GM19397 (cell line): ENCODE data around the gene MIOS.
A peak's percentile ranks its signal among the peaks of the same experiment; 100 is the strongest.
"Not testable (repeated sequence)": the region's sequence is repeated elsewhere in the genome, so short reads cannot be mapped to it uniquely, and the experiment has no call there.

Experiments used
- ATAC-seq: cut with Tn5 transposase; IDR thresholded peaks from one replicate; pipeline ENCODE4 v1.9.1; 2021; ENCODE audit warnings: mild to moderate bottlenecking, moderate library complexity; ENCODE audit not compliant: unreplicated experiment

The MIOS gene

GRCh38 chr7:7554021-7554432 is 12.7 kb upstream of the MIOS start:
- no peak for ATAC-seq

- ATAC-seq: no peak
These were observed 11.8 kb upstream of the MIOS start for GRCh38 chr7:7554649-7555575.

- no peak for ATAC-seq
These were observed 9.8 kb upstream of the MIOS start for GRCh38 chr7:7556852-7557251.

GRCh38 chr7:7557252-7557651 is 9.4 kb upstream of the MIOS start:
- ATAC-seq: no peak

GRCh38 chr7:7561591-7561990 is 5.1 kb upstream of the MIOS start:
- not testable (repeated sequence) for ATAC-seq

- ATAC-seq: no peak
These were observed 3.9 kb upstream of the MIOS start for GRCh38 chr7:7562736-7563135.

GRCh38 chr7:7563269-7563668 is 3.4 kb upstream of the MIOS start:
- ATAC-seq: no peak

- no peak for ATAC-seq
These were observed 2.9 kb upstream of the MIOS start for GRCh38 chr7:7563813-7564212.

- ATAC-seq: no peak
These were observed 2.3 kb upstream of the MIOS start for GRCh38 chr7:7564323-7564780.

GRCh38 chr7:7565018-7565680 is 1.5 kb upstream of the MIOS start:
- ATAC-seq: no peak

- peak; percentile 17 for ATAC-seq
These were observed 686 bp upstream of the MIOS start for GRCh38 chr7:7565746-7566650.

- no peak for ATAC-seq
These were observed 1.3 kb downstream of the MIOS start for GRCh38 chr7:7567898-7568531.

- no peak for ATAC-seq
These were observed 1.9 kb downstream of the MIOS start for GRCh38 chr7:7568553-7568952.

- ATAC-seq: no peak
These were observed 2.4 kb downstream of the MIOS start for GRCh38 chr7:7569081-7569527.

GRCh38 chr7:7569615-7570014 is 2.9 kb downstream of the MIOS start:
- ATAC-seq: no peak

- no peak for ATAC-seq
These were observed 3.9 kb downstream of the MIOS start for GRCh38 chr7:7570584-7570983.

GRCh38 chr7:7573701-7574100 is 7.0 kb downstream of the MIOS start:
- ATAC-seq: no peak

- ATAC-seq: no peak
These were observed 9.7 kb downstream of the MIOS start for GRCh38 chr7:7576344-7576743.

GRCh38 chr7:7577888-7578287 is 11.2 kb downstream of the MIOS start:
- no peak for ATAC-seq

- ATAC-seq: no peak
These were observed 13.0 kb downstream of the MIOS start for GRCh38 chr7:7579638-7580037.
